ENCODE results near the gene DCDC2. TPM values are rescaled to one million over a fixed set of nuclear protein-coding genes. Genes with fewer than 3 reads are reported as not detected.

The DCDC2 gene
- total RNA-seq, 4 donors from 2014 or later, result 0.29 to 0.64 (median 0.42) TPM

DNA sequence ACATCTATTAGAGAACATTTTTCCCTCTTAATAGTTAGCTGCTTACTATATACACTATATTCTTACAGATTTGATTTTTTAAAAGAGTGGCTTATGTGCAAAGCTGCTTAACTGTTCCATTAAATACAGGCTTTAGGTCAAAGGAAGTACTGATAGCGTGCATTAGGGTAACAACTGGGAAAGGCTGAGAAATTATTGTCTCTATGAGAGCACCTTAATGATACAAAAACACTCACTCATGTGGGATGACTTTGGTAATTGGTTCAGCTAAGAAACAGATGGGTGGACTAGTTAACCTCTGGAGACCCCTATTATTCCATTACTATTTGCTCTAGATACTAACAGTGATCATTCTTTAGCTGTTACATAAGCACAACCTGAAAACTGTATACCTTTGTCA is 4.0 kb downstream of the DCDC2 start:
- intact Hi-C loops (cut with DNase I; ENCODE audit: low total_unique reads), result no loop called here
- DNase-seq (no peak), ATAC-seq (no peak)
- no peak overlapping the region for H3K4me3 ChIP-seq
- no peaks in the 10 kb centered on the region for H3K4me1 ChIP-seq
- TF ChIP-seq, protein P1, sequence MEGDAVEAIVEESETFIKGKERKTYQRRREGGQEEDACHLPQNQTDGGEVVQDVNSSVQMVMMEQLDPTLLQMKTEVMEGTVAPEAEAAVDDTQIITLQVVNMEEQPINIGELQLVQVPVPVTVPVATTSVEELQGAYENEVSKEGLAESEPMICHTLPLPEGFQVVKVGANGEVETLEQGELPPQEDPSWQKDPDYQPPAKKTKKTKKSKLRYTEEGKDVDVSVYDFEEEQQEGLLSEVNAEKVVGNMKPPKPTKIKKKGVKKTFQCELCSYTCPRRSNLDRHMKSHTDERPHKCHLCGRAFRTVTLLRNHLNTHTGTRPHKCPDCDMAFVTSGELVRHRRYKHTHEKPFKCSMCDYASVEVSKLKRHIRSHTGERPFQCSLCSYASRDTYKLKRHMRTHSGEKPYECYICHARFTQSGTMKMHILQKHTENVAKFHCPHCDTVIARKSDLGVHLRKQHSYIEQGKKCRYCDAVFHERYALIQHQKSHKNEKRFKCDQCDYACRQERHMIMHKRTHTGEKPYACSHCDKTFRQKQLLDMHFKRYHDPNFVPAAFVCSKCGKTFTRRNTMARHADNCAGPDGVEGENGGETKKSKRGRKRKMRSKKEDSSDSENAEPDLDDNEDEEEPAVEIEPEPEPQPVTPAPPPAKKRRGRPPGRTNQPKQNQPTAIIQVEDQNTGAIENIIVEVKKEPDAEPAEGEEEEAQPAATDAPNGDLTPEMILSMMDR (IDR thresholded peaks at IDR 0.05 in 4 of 5, conservative IDR thresholded peaks at IDR 0.05 in 1 of 5), result no peak
- no peak for TF ChIP-seq POLR2A (IDR thresholded peaks at IDR 0.05)
- no peaks in the 10 kb centered on the region for H3K9me3 ChIP-seq
- H3K27ac ChIP-seq, result no peak overlapping the region
- H3K27me3 ChIP-seq, result no peaks in the 10 kb centered on the region
- in situ Hi-C loops (cut with MboI; ENCODE audit: low sequenced_read_pairs in 4 of 4), result no loop called here
- H3K36me3 ChIP-seq, result no peaks in the 10 kb centered on the region

DNA sequence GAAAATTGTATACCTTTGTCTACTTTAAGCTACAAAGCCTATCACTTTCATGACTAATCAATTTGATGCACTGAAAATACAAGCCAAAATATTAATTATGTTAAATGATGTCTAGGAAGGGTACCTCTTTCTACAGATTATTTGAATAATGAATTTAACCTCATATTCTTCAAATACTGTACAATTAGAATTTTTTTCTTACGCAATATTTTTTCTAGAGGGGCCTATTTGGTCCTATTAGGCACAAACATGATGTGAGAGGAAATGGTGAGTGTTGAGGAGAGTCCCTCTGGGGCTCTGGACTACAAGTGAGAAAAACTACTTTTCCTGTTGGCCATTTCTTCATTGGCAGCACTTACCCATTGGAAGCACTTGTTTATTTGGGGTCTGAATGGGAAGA is 5.4 kb downstream of the DCDC2 start:
- ATAC-seq (no peak), DNase-seq (no peak)
- TF ChIP-seq, protein P1 (IDR thresholded peaks at IDR 0.05 in 4 of 5, conservative IDR thresholded peaks at IDR 0.05 in 1 of 5), result no peak
- TF ChIP-seq POLR2A (IDR thresholded peaks at IDR 0.05), result no peak
- H3K4me3 ChIP-seq, result no peak overlapping the region
- no peaks in the 10 kb centered on the region for H3K27me3 ChIP-seq
- in situ Hi-C loops (cut with MboI; ENCODE audit: low sequenced_read_pairs in 4 of 4), result no loop called here
- no peak overlapping the region for H3K27ac ChIP-seq
- intact Hi-C loops (cut with DNase I; ENCODE audit: low total_unique reads), result no loop called here
- H3K36me3 ChIP-seq, result no peaks in the 10 kb centered on the region
- no peaks in the 10 kb centered on the region for H3K4me1 ChIP-seq
- no peaks in the 10 kb centered on the region for H3K9me3 ChIP-seq

DNA sequence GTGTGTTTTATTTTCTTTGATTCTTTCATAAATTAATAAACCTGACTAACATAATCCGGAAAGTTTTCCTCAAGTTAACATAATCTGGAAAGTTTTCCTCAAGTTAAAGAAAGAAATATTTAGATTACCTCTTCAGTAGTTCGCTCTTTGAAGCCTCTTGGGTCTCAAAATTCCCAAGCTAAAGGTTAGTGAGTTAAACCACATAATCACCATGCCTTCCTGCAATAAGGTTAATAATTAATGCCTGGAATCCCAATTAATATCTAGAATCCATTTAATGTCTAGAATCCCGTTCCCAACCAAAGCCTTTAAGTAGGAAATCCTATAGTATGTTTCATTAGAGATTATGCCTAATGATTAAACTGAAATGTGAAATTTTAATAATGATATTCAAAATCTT is 12.9 kb downstream of the DCDC2 start:
- TF ChIP-seq, protein P1 (IDR thresholded peaks at IDR 0.05 in 4 of 5, conservative IDR thresholded peaks at IDR 0.05 in 1 of 5), result no peak
- TF ChIP-seq POLR2A (IDR thresholded peaks at IDR 0.05), result no peak
- H3K27me3 ChIP-seq, result no peaks in the 10 kb centered on the region
- no peaks in the 10 kb centered on the region for H3K36me3 ChIP-seq
- intact Hi-C loops (cut with DNase I; ENCODE audit: low total_unique reads) (no loop called here), in situ Hi-C loops (cut with MboI; ENCODE audit: low sequenced_read_pairs in 4 of 4) (no loop called here)
- DNase-seq, result no peak
- H3K27ac ChIP-seq, result no peak overlapping the region
- ATAC-seq, result no peak
- no peaks in the 10 kb centered on the region for H3K4me1 ChIP-seq
- no peak overlapping the region for H3K4me3 ChIP-seq
- H3K9me3 ChIP-seq, result no peaks in the 10 kb centered on the region

DNA sequence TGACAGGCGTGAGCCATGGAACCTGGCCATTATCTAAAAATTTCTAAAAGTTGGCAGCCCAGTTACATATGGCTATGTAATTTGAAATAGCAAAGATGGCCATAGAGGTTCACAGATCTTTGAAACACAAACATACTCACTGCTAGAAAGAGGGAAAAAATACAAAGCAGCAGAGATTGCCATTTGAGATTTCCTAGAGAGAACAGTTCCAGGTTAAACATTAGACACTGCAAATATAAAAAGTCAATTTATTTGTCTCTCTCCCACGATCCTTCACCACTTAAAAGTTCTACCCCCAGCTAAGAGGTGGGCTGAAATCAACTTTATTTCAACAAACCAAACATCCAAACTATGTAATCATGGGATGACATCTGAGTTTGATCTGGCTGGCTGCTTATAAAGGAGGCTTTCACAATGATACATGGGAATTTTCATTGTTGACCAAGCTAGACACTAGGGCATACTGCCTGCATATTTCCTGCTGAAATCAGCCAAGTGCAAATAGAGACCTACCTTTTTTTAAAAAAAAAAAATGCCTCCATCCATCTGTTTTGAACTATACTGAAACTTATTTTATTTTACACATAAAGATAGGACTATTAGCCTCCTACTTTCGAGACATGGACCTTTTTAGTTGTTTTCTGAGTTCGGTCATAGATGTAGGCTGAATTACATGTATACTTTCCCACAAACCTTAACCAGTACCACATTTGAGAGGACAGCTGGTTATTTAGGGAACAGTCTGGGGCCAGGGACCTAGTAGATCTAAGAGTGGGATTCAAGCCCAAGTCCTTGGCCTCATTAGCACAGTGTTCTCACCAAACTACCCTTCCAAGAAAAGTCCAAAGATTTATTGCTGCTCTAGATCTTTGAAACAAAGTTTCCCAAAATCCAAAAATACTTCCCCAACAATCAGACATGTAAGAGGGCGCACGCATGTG is 16.6 kb downstream of the DCDC2 start:
- intact Hi-C loops (cut with DNase I; ENCODE audit: low total_unique reads) (no loop called here), in situ Hi-C loops (cut with MboI; ENCODE audit: low sequenced_read_pairs in 4 of 4) (no loop called here)
- no peak for TF ChIP-seq POLR2A (IDR thresholded peaks at IDR 0.05)
- TF ChIP-seq, protein P1 (IDR thresholded peaks at IDR 0.05 in 4 of 5, conservative IDR thresholded peaks at IDR 0.05 in 1 of 5), result no peak
- Histone ChIP-seq H3K27me3 (peaks cover 0 to 3% (median 0%) of the 10 kb centered on the region in 3 donors), H3K4me3 (no peak overlapping the region), H3K9me3 (no peaks in the 10 kb centered on the region), H3K4me1 (no peaks in the 10 kb centered on the region), H3K36me3 (no peaks in the 10 kb centered on the region), H3K27ac (no peak overlapping the region)
- DNase-seq, result no peak
- no peak for ATAC-seq

Data from gastrocnemius medialis (tissue), 4 donors.